ENCODE results near the gene DAP.

GRCh38 chr5:10757922-10758555 lies 3.0 kb downstream of the DAP start:
- no peak for TF ChIP-seq POLR2A (IDR thresholded peaks at IDR 0.05)
- no peak for TF ChIP-seq CTCF (IDR thresholded peaks at IDR 0.05 in 4 of 5, conservative IDR thresholded peaks at IDR 0.05 in 1 of 5)
